NCI-H460 (cell line): ENCODE measurements around the gene BTNL8. TPM values are rescaled to one million over a fixed set of nuclear protein-coding genes. Genes with fewer than 3 reads are reported as not detected.
A peak's percentile ranks its signal among the peaks of the same experiment; 100 is the strongest.

Experiments
- DNase-seq: peaks from one replicate; pipeline ENCODE4 v3.0.0-alpha.2; 2016; ENCODE audit warnings: low read depth; ENCODE audit errors: extremely low read depth
- small RNA-seq, 2 experiments: library from RNA; depleted of rRNA; stranded (forward); fragments of <200 nt; gene quantifications; one replicate each; pipeline ENCODE3, GENCODE V24; 2014
- total RNA-seq: library from RNA; depleted of rRNA; stranded (reverse); fragments of >200 nt; shearing (Covaris generic); gene quantifications from 2 replicates; pipeline ENCODE4 v1.2.3, GENCODE V29; 2014; rRNA removed

The BTNL8 gene
- total RNA-seq, 1 experiment from 2014 or later: not detected

GRCh38 chr5:180950291-180950949, 51.5 kb downstream of the BTNL8 start:
- peak; percentile 28 for DNase-seq

- no peak for DNase-seq
Measured at GRCh38 chr5:180959661-180960060, 60.7 kb downstream of the BTNL8 start.

- DNase-seq: no peak
Measured at GRCh38 chr5:180960209-180960608, 61.2 kb downstream of the BTNL8 start.

GRCh38 chr5:180969406-180969805, 70.4 kb downstream of the BTNL8 start:
- no peak for DNase-seq

- DNase-seq: no peak
Measured at GRCh38 chr5:180970336-180970735, 71.4 kb downstream of the BTNL8 start.

GRCh38 chr5:180970875-180971274, 71.9 kb downstream of the BTNL8 start:
- no peak for DNase-seq

- DNase-seq: no peak
Measured at GRCh38 chr5:180974612-180975315, 75.8 kb downstream of the BTNL8 start.

GRCh38 chr5:180975338-180975737, 76.4 kb downstream of the BTNL8 start:
- DNase-seq: no peak

- no peak for DNase-seq
Measured at GRCh38 chr5:180976518-180976917, 77.6 kb downstream of the BTNL8 start.

- no peak for DNase-seq
Measured at GRCh38 chr5:180977852-180978251, 78.9 kb downstream of the BTNL8 start.

GRCh38 chr5:180982008-180982741, 83.2 kb downstream of the BTNL8 start:
- DNase-seq: no peak

GRCh38 chr5:180988016-180988415, 89.1 kb downstream of the BTNL8 start:
- DNase-seq: no peak

- DNase-seq: no peak
Measured at GRCh38 chr5:180988592-180988991, 89.6 kb downstream of the BTNL8 start, which contains the start of gene BTNL3. Gene BTNL3, plus strand, starts transcription at chr5:180988846. Its CDS starts 183 bp downstream, at chr5:180989029.

- DNase-seq: no peak
Measured at GRCh38 chr5:180990086-180990881, 91.3 kb downstream of the BTNL8 start.

- no peak for DNase-seq
Measured at GRCh38 chr5:180990882-180991242, 91.9 kb downstream of the BTNL8 start.

Small RNA genes within 50 kb of the gene (small RNA-seq; reads per million reads assigned to genes)
- gene RF00019: 0 reads per million in 2 experiments
- 0 reads per million in 2 experiments for gene RPS29P12

Other genes starting within 250 kb of the BTNL8 start
- 4.1 and 6.0 TPM in 2 replicates for gene FLT4, start 249.6 kb upstream of the BTNL8 start, total RNA-seq
- not detected in 2 replicates for gene OR2Y1, start 159.1 kb upstream of the BTNL8 start, total RNA-seq
- 52.9 and 56.5 TPM in 2 replicates for gene MGAT1, start 96.4 kb upstream of the BTNL8 start, total RNA-seq
- 38.7 and 44.1 TPM in 2 replicates for gene ZFP62, start 37.9 kb upstream of the BTNL8 start, total RNA-seq
- gene BTNL3, start 89.7 kb downstream of the BTNL8 start, total RNA-seq: not detected in 2 replicates
- 1.0 TPM in 2 replicates for gene BTNL9, start 141.1 kb downstream of the BTNL8 start, total RNA-seq
- gene OR2V1, start 232.0 kb downstream of the BTNL8 start, total RNA-seq: not detected in 2 replicates
- gene OR2V2, start 248.4 kb downstream of the BTNL8 start, total RNA-seq: not detected in 2 replicates